CD4-positive, alpha-beta memory T cell (primary cell): Measurements from ENCODE around the gene FAXC. TPM values are rescaled to one million over a fixed set of nuclear protein-coding genes. Genes with fewer than 3 reads are reported as not detected.

ENCODE experiments used
- CTCF ChIA-PET: fragments of 350-600 bp; sonication (Branson Sonifier 250); formaldehyde crosslinking; loops from one replicate; lab custom pipeline; 2021; ENCODE audit warnings: inconsistent platforms; ENCODE audit not compliant: partially characterized antibody; lab: Charles Lee
- POLR2A ChIA-PET: fragments of 350-600 bp; sonication (Branson Sonifier 250); formaldehyde crosslinking; loops from one replicate; lab custom pipeline; 2021; ENCODE audit not compliant: partially characterized antibody; lab: Charles Lee
- DNase-seq, 5 donors: peaks; one replicate each; pipeline versions ENCODE4 v3.0.0 to v3.0.0-alpha.2; 2020 to 2022; ENCODE audit warnings: mixed read lengths in 1 of 5
- H3K27ac ChIP-seq: one replicate; pipeline ENCODE4 v1.7.0; 2013; ENCODE audit warnings: low read depth, low read length
- H3K27me3 ChIP-seq: 2 replicates; pipeline ENCODE4 v1.7.0; 2013; ENCODE audit warnings: mild to moderate bottlenecking, low read length, moderate library complexity; ENCODE audit not compliant: insufficient read depth
- H3K36me3 ChIP-seq: 2 replicates; pipeline ENCODE4 v1.7.0; 2013; ENCODE audit warnings: mild to moderate bottlenecking, low read length, moderate library complexity; ENCODE audit not compliant: insufficient read depth
- H3K4me1 ChIP-seq: 2 replicates; pipeline ENCODE4 v1.7.0; 2013; ENCODE audit warnings: mild to moderate bottlenecking, low read length, moderate library complexity; ENCODE audit not compliant: insufficient read depth
- H3K4me3 ChIP-seq, 2 donors: one replicate each; pipeline ENCODE4 v1.7.0; 2013; ENCODE audit warnings: low read length in 2 of 2, mild to moderate bottlenecking in 1 of 2
- H3K9me3 ChIP-seq, 2 donors: one replicate each; pipeline ENCODE4 v1.7.0; 2013; ENCODE audit warnings: low read length in 2 of 2, control low read depth in 1 of 2; ENCODE audit not compliant: control insufficient read depth in 1 of 2
- H3K27ac Mint-ChIP-seq, 7 donors: one replicate each; pipeline ENCODE4 v1.8.0; 2020 to 2021; ENCODE audit warnings: mixed read lengths in 7 of 7, mild to moderate bottlenecking in 6 of 7, inconsistent platforms in 3 of 7, moderate library complexity in 3 of 7
- H3K27me3 Mint-ChIP-seq, 2 donors: one replicate each; pipeline ENCODE4 v1.8.0; 2020 to 2021; ENCODE audit warnings: mixed read lengths in 2 of 2
- H3K36me3 Mint-ChIP-seq, 2 donors: one replicate each; pipeline ENCODE4 v1.8.0; 2020 to 2021; ENCODE audit warnings: mixed read lengths in 2 of 2, inconsistent platforms in 1 of 2, mild to moderate bottlenecking in 1 of 2
- H3K4me1 Mint-ChIP-seq, 4 donors: one replicate each; pipeline ENCODE4 v1.8.0; 2020 to 2021; ENCODE audit warnings: mixed read lengths in 4 of 4, mild to moderate bottlenecking in 1 of 4
- H3K4me3 Mint-ChIP-seq, 8 donors: one replicate each; pipeline ENCODE4 v1.8.0; 2020 to 2021; ENCODE audit warnings: mixed read lengths in 8 of 8, mild to moderate bottlenecking in 7 of 8, moderate library complexity in 6 of 8, inconsistent platforms in 3 of 8
- H3K9me3 Mint-ChIP-seq, 8 donors: one replicate each; pipeline ENCODE4 v1.8.0; 2020 to 2021; ENCODE audit warnings: mixed read lengths in 8 of 8, mild to moderate bottlenecking in 5 of 8, inconsistent platforms in 3 of 8, moderate library complexity in 1 of 8
- intact Hi-C: fragments of 100-400 bp; cut with micrococcal nuclease; formaldehyde crosslinking; loops from one replicate; pipeline ENCODE4 v1.15.1; 2023
- polyA plus RNA-seq, 2 donors: library from polyadenylated mRNA; unstranded; fragments of 300-500 nt; fragmentation: Illumina TruSeq; gene quantifications; one replicate each; pipeline ENCODE4 v1.2.3, GENCODE V29; 2021
- total RNA-seq, 2 experiments: library from RNA; stranded (reverse); gene quantifications; one replicate each; pipeline ENCODE4 v1.2.3, GENCODE V29; 2021

Gene FAXC
- total and polyA plus RNA-seq, 4 experiments from 2014 or later, result not detected

DNA sequence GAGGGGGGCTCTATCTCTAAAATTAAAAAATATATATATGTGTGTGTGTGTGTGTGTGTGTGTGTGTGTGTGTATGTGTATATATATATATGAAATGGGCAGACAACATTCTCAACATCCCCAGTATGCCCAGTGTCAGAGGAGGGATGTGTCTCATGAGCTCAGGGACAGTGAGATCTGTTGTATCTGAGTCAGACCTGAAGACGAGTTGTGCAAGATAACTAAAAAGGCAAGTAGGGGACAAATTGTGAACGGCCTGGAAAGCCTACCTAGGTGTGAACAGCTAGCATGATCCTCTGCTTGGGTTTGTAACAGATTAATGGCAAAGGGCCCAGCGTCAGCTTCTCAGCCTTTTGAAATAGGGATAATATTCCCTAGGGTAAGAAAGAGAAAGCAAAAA lies 124.3 kb downstream of the FAXC start:
- Histone ChIP-seq H3K9me3 (no peaks in the 10 kb centered on the region), H3K4me3 (no peak overlapping the region), H3K36me3 (no peaks in the 10 kb centered on the region), H3K27me3 (no peaks in the 10 kb centered on the region), H3K4me1 (no peaks in the 10 kb centered on the region), H3K27ac (no peak overlapping the region)
- no peak for DNase-seq
- no peaks in the 10 kb centered on the region for H3K4me1 Mint-ChIP-seq
- CTCF ChIA-PET, result no interaction called here
- no peak overlapping the region for H3K4me3 Mint-ChIP-seq
- peaks cover 4 to 6% of the 10 kb centered on the region in 2 donors for H3K27me3 Mint-ChIP-seq
- intact Hi-C loops, result no loop called here
- POLR2A ChIA-PET, result no interaction called here
- H3K27ac Mint-ChIP-seq, result no peak overlapping the region
- H3K36me3 Mint-ChIP-seq, result no peaks in the 10 kb centered on the region
- peaks cover 0 to 3% (median 0%) of the 10 kb centered on the region in 8 donors for H3K9me3 Mint-ChIP-seq

Other genes starting within 250 kb of the FAXC start
- gene COQ3, start 44.5 kb upstream of the FAXC start, total RNA-seq, result 1 to 10 TPM; 3.1 to 4.4 TPM
- 1 to 10 TPM; 6.5 to 9.6 TPM for gene COQ3, start 44.5 kb upstream of the FAXC start, polyA plus RNA-seq
- gene PNISR, start 75.6 kb upstream of the FAXC start, total RNA-seq, result 100 to 1,000 TPM; 326 to 332 TPM
- gene PNISR, start 75.6 kb upstream of the FAXC start, polyA plus RNA-seq, result 10 to 100 TPM; 67.6 to 72.6 TPM
- gene USP45, start 165.7 kb upstream of the FAXC start, total RNA-seq, result 10 to 100 TPM; 13.5 to 15.4 TPM
- 1 to 10 TPM; 3.7 to 4.2 TPM for gene USP45, start 165.7 kb upstream of the FAXC start, polyA plus RNA-seq
- 10 to 100 TPM; 41.3 to 42.7 TPM for gene CCNC, start 219.0 kb upstream of the FAXC start, total RNA-seq
- 10 to 100 TPM; 46.4 to 76.6 TPM for gene CCNC, start 219.0 kb upstream of the FAXC start, polyA plus RNA-seq